PC-3 (cell line): ENCODE results near the gene TNFSF8.

Experiments used
- CTCF ChIP-seq: fragments of 300-600 bp; sonication (generic); conservative IDR thresholded peaks from 2 replicates; pipeline ENCODE4 v1.5.1; 2017; ENCODE audit warnings: antibody characterized with exemption, low read depth, mild to moderate bottlenecking, low read length
- EZH2 ChIP-seq: fragments of 300-600 bp; sonication (generic); IDR thresholded peaks from one replicate; pipeline ENCODE4 v1.6.1; 2017; ENCODE audit warnings: antibody characterized with exemption, mild to moderate bottlenecking, low read length; ENCODE audit not compliant: unreplicated experiment

- TF ChIP-seq CTCF = no peak
- no peak for TF ChIP-seq EZH2
These were observed 1.0 kb upstream of the TNFSF8 start for GRCh38 chr9:114931407-114931806.
